HepG2 (cell line): ENCODE data around the gene PSMD4. TPM values are rescaled to one million over a fixed set of nuclear protein-coding genes. Genes with fewer than 3 reads are reported as not detected.

Source experiments
- ASH2L ChIP-seq: fragments of 300-600, 200-600 bp; sonication (generic); IDR thresholded peaks from 2 replicates; pipeline ENCODE4 v1.7.0; 2017; ENCODE audit warnings: low read depth, mild to moderate bottlenecking, moderate library complexity, mixed read lengths, low read length; ENCODE audit not compliant: insufficient read length
- CAMTA2 ChIP-seq: sonication (generic); formaldehyde crosslinking; IDR thresholded peaks from 2 replicates; pipeline ENCODE4 v1.4.0; 2020; ENCODE audit warnings: mild to moderate bottlenecking, missing genetic modification reagents, borderline replicate concordance
- MXI1 ChIP-seq: IDR thresholded peaks from 3 replicates; pipeline ENCODE4 v1.6.1; 2012; ENCODE audit warnings: low read depth, low read length, inconsistent platforms, borderline replicate concordance
- PLSCR1 ChIP-seq: sonication (generic); formaldehyde crosslinking; IDR thresholded peaks from 2 replicates; pipeline ENCODE4 v1.5.0; 2020; ENCODE audit warnings: missing genetic modification reagents, mild to moderate bottlenecking, borderline replicate concordance
- RARA ChIP-seq: IDR thresholded peaks from 2 replicates; pipeline ENCODE4 v1.6.1; 2016; ENCODE audit warnings: missing genetic modification reagents, missing compliant biosample characterization
- SSRP1 ChIP-seq: IDR thresholded peaks from 2 replicates; pipeline ENCODE4 v1.6.1; 2016; ENCODE audit warnings: control low read depth
- ZFP90 ChIP-seq: sonication (generic); formaldehyde crosslinking; IDR thresholded peaks from 2 replicates; pipeline ENCODE4 v1.8.0; 2022; ENCODE audit warnings: missing genetic modification reagents, mild to moderate bottlenecking, inconsistent platforms, borderline replicate concordance
- ZNF12 ChIP-seq: sonication (generic); formaldehyde crosslinking; IDR thresholded peaks from 2 replicates; pipeline ENCODE4 v1.5.0; 2020; ENCODE audit warnings: missing genetic modification reagents
- ZNF235 ChIP-seq: sonication (generic); formaldehyde crosslinking; IDR thresholded peaks from 2 replicates; pipeline ENCODE4 v1.8.1; 2023; ENCODE audit warnings: mild to moderate bottlenecking, missing genetic modification reagents, borderline replicate concordance
- ZNF382 ChIP-seq: sonication (generic); formaldehyde crosslinking; IDR thresholded peaks from 2 replicates; pipeline ENCODE4 v1.5.0; 2020; ENCODE audit warnings: missing genetic modification reagents, mild to moderate bottlenecking, borderline replicate concordance
- ZNF484 ChIP-seq: sonication (generic); formaldehyde crosslinking; IDR thresholded peaks from 2 replicates; pipeline ENCODE4 v1.5.1; 2020; ENCODE audit warnings: mild to moderate bottlenecking, low read depth, missing genetic modification reagents, borderline replicate concordance
- ZNF501 ChIP-seq: sonication (generic); formaldehyde crosslinking; IDR thresholded peaks from 2 replicates; pipeline ENCODE4 v1.5.1; 2020; ENCODE audit warnings: mild to moderate bottlenecking, moderate library complexity, missing genetic modification reagents
- ZNF710 ChIP-seq: sonication (generic); formaldehyde crosslinking; IDR thresholded peaks from 2 replicates; pipeline ENCODE4 v1.5.0; 2020; ENCODE audit warnings: mild to moderate bottlenecking, missing genetic modification reagents, borderline replicate concordance
- ZNF768 ChIP-seq: sonication (generic); formaldehyde crosslinking; IDR thresholded peaks from 2 replicates; pipeline ENCODE4 v1.4.0; 2020; ENCODE audit warnings: missing genetic modification reagents
- ZNF776 ChIP-seq: sonication (generic); formaldehyde crosslinking; IDR thresholded peaks from 2 replicates; pipeline ENCODE4 v1.4.0; 2020; ENCODE audit warnings: mild to moderate bottlenecking, missing genetic modification reagents
- ZNF788 ChIP-seq: sonication (generic); formaldehyde crosslinking; IDR thresholded peaks from 2 replicates; pipeline ENCODE4 v1.5.0; 2020; ENCODE audit warnings: mild to moderate bottlenecking, missing genetic modification reagents, borderline replicate concordance
- polyA plus RNA-seq, 8 experiments: library from polyadenylated mRNA; depleted of rRNA in 3 of 8; stranded (reverse) in 7 of 8; unstranded in 1 of 8; fragments of >200 nt; fragmentation: Illumina TruSeq in 4 of 8; extraction: Trizol in 4 of 8; gene quantifications; 2 replicates each; pipeline versions ENCODE4 v1.2.1 to v1.2.3, GENCODE V29; 2011 to 2016; ENCODE audit warnings: low read depth in 4 of 8, missing spikeins in 1 of 8, mixed read lengths in 1 of 8; ENCODE audit not compliant: insufficient read depth in 1 of 8
- total RNA-seq, 5 experiments: library from RNA; depleted of rRNA; stranded (reverse); fragments of >200 nt; fragmentation: Illumina TruSeq; extraction: Trizol; gene quantifications; 2 replicates each; pipeline ENCODE4 v1.2.3, GENCODE V29; 2016; ENCODE audit warnings: low read depth in 1 of 5

Gene PSMD4
- total and polyA plus RNA-seq, 2 of the 13 experiments (the other 11 are each of a cell fraction or from before 2014, with no cell fraction given), result 194 to 243 TPM

- peak; percentile 87 for TF ChIP-seq RARA (CRISPR knock-in tag)
- TF ChIP-seq ZNF768 (CRISPR knock-in tag), result no peak
- peak; percentile 60 for TF ChIP-seq ASH2L
- TF ChIP-seq MXI1, result no peak
- no peak for TF ChIP-seq CAMTA2
- peak; percentile 37; the same call in 1 of the 2 replicates for TF ChIP-seq ZNF710 (CRISPR knock-in tag)
- TF ChIP-seq ZNF788 (CRISPR knock-in tag), result no peak; the same call in 1 of the 2 replicates
- no peak for TF ChIP-seq PLSCR1 (CRISPR knock-in tag)
- no peak for TF ChIP-seq SSRP1 (CRISPR knock-in tag)
- no peak for TF ChIP-seq ZFP90
- TF ChIP-seq ZNF235 (CRISPR knock-in tag), result no peak
- no peak for TF ChIP-seq ZNF484 (CRISPR knock-in tag)
- no peak for TF ChIP-seq ZNF12 (CRISPR knock-in tag)
- TF ChIP-seq ZNF501 (CRISPR knock-in tag), result 0 out of 2 replicates have a peak, but pooled peaks have one; percentile 29
- TF ChIP-seq ZNF382, result no peak
- TF ChIP-seq ZNF776 (CRISPR knock-in tag), result no peak
Measured at GRCh38 chr1:151265446-151266236, 11.1 kb downstream of the PSMD4 start (continued).
